Liver (tissue), 3 donors: ENCODE data around the gene DTWD2.

Source experiments
- FOXA1 ChIP-seq: IDR thresholded peaks from 2 replicates; pipeline ENCODE4 v1.6.1; 2016; ENCODE audit warnings: antibody characterized with exemption
- JUND ChIP-seq, 2 donors: IDR thresholded peaks; 2 replicates each; pipeline ENCODE4 v1.6.1; 2016; ENCODE audit warnings: antibody characterized with exemption in 2 of 2
- NR2F2 ChIP-seq: IDR thresholded peaks from 2 replicates; pipeline ENCODE4 v1.6.1; 2016; ENCODE audit warnings: antibody characterized with exemption
- RAD21 ChIP-seq, 2 donors: IDR thresholded peaks; 2 replicates each; pipeline ENCODE4 v1.6.1; 2016; ENCODE audit warnings: antibody characterized with exemption in 2 of 2, mild to moderate bottlenecking in 2 of 2
- TAF1 ChIP-seq: conservative IDR thresholded peaks from 2 replicates; pipeline ENCODE4 v1.6.1; 2016; ENCODE audit warnings: antibody characterized with exemption, mild to moderate bottlenecking
- TF ChIP-seq, protein P1 (sequence below): IDR thresholded peaks from 2 replicates; pipeline ENCODE4 v1.6.1; 2016; ENCODE audit warnings: antibody characterized with exemption, mild to moderate bottlenecking
- TF ChIP-seq, protein P2 (sequence below): fragments of 150-350 bp; IDR thresholded peaks from 2 replicates; pipeline ENCODE4 v1.5.1; 2017; ENCODE audit warnings: improper control_type of control experiment, low read depth, low read length; ENCODE audit not compliant: missing input control
- TF ChIP-seq, protein P3 (sequence below): IDR thresholded peaks from 2 replicates; pipeline ENCODE4 v1.6.1; 2016; ENCODE audit warnings: antibody characterized with exemption
- TF ChIP-seq, protein P4 (sequence below): IDR thresholded peaks from 2 replicates; pipeline ENCODE4 v1.6.1; 2016; ENCODE audit warnings: antibody characterized with exemption
- donor health status: healthy.
- donor health status: healthy.

DNA sequence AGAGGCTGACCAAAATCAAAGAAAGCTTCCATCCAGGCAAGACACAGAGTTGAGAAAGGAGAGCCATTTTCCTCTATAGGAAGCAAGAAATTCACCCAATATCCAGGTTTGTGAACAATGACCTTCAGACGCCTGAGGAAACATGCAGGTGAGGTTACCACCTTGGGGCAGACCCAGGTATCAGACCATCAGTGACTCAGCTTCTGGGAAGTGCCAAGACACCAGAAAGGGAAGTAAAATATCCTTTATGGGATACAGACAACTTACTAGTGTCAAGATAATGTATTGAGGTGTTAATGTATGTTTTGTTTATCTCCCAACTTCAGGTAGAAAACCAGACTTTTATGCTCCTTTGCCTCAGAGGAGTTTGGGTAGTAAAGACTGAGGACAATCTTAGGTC is 2.2 kb upstream of the DTWD2 start:
- TF ChIP-seq NR2F2 = no peak
- TF ChIP-seq, protein P1, sequence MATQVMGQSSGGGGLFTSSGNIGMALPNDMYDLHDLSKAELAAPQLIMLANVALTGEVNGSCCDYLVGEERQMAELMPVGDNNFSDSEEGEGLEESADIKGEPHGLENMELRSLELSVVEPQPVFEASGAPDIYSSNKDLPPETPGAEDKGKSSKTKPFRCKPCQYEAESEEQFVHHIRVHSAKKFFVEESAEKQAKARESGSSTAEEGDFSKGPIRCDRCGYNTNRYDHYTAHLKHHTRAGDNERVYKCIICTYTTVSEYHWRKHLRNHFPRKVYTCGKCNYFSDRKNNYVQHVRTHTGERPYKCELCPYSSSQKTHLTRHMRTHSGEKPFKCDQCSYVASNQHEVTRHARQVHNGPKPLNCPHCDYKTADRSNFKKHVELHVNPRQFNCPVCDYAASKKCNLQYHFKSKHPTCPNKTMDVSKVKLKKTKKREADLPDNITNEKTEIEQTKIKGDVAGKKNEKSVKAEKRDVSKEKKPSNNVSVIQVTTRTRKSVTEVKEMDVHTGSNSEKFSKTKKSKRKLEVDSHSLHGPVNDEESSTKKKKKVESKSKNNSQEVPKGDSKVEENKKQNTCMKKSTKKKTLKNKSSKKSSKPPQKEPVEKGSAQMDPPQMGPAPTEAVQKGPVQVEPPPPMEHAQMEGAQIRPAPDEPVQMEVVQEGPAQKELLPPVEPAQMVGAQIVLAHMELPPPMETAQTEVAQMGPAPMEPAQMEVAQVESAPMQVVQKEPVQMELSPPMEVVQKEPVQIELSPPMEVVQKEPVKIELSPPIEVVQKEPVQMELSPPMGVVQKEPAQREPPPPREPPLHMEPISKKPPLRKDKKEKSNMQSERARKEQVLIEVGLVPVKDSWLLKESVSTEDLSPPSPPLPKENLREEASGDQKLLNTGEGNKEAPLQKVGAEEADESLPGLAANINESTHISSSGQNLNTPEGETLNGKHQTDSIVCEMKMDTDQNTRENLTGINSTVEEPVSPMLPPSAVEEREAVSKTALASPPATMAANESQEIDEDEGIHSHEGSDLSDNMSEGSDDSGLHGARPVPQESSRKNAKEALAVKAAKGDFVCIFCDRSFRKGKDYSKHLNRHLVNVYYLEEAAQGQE = no peak
- TF ChIP-seq, protein P2, sequence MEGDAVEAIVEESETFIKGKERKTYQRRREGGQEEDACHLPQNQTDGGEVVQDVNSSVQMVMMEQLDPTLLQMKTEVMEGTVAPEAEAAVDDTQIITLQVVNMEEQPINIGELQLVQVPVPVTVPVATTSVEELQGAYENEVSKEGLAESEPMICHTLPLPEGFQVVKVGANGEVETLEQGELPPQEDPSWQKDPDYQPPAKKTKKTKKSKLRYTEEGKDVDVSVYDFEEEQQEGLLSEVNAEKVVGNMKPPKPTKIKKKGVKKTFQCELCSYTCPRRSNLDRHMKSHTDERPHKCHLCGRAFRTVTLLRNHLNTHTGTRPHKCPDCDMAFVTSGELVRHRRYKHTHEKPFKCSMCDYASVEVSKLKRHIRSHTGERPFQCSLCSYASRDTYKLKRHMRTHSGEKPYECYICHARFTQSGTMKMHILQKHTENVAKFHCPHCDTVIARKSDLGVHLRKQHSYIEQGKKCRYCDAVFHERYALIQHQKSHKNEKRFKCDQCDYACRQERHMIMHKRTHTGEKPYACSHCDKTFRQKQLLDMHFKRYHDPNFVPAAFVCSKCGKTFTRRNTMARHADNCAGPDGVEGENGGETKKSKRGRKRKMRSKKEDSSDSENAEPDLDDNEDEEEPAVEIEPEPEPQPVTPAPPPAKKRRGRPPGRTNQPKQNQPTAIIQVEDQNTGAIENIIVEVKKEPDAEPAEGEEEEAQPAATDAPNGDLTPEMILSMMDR = no peak
- no peak for TF ChIP-seq RAD21 (IDR thresholded peaks at IDR 0.05)
- TF ChIP-seq, protein P3, sequence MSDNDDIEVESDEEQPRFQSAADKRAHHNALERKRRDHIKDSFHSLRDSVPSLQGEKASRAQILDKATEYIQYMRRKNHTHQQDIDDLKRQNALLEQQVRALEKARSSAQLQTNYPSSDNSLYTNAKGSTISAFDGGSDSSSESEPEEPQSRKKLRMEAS = no peak
- no peak for TF ChIP-seq TAF1
- TF ChIP-seq JUND (IDR thresholded peaks at IDR 0.05) = no peak
- TF ChIP-seq FOXA1 = no peak
- TF ChIP-seq, protein P4, sequence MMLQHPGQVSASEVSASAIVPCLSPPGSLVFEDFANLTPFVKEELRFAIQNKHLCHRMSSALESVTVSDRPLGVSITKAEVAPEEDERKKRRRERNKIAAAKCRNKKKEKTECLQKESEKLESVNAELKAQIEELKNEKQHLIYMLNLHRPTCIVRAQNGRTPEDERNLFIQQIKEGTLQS = no peak
